Glutamatergic neuron (in vitro differentiated cells): ENCODE measurements around the gene POLDIP3. TPM values are rescaled to one million over a fixed set of nuclear protein-coding genes. Genes with fewer than 3 reads are reported as not detected.

ENCODE experiments used
- DNase-seq: peaks from one replicate; pipeline ENCODE4 v3.0.0; 2022
- H3K27ac Mint-ChIP-seq: one replicate; pipeline ENCODE4 v1.8.0; 2020; ENCODE audit warnings: mild to moderate bottlenecking, mixed read lengths, inconsistent platforms; ENCODE audit not compliant: unreplicated experiment
- H3K27me3 Mint-ChIP-seq: one replicate; pipeline ENCODE4 v1.8.0; 2020; ENCODE audit warnings: mild to moderate bottlenecking, moderate library complexity, mixed read lengths, inconsistent platforms; ENCODE audit not compliant: unreplicated experiment
- H3K36me3 Mint-ChIP-seq: one replicate; pipeline ENCODE4 v1.8.0; 2020; ENCODE audit warnings: mild to moderate bottlenecking, mixed read lengths, inconsistent platforms; ENCODE audit not compliant: unreplicated experiment
- H3K4me1 Mint-ChIP-seq: one replicate; pipeline ENCODE4 v1.8.0; 2020; ENCODE audit warnings: mild to moderate bottlenecking, low read depth, mixed read lengths, inconsistent platforms; ENCODE audit not compliant: unreplicated experiment
- H3K4me3 Mint-ChIP-seq: one replicate; pipeline ENCODE4 v1.8.0; 2020; ENCODE audit warnings: mild to moderate bottlenecking, mixed read lengths, inconsistent platforms; ENCODE audit not compliant: unreplicated experiment
- H3K9me3 Mint-ChIP-seq: one replicate; pipeline ENCODE4 v1.8.0; 2020; ENCODE audit warnings: mild to moderate bottlenecking, moderate library complexity, mixed read lengths, inconsistent platforms; ENCODE audit not compliant: unreplicated experiment
- total RNA-seq: library from RNA; stranded (reverse); fragmentation: NEBNext Ultra II Directional; extraction: Animal tissue kit (Norgen Biotek cat#: 25700); gene quantifications from one replicate; pipeline ENCODE4 v1.2.1, GENCODE V29; 2021; ENCODE audit not compliant: unreplicated experiment
- TF ChIP-seq, protein P1 (sequence below): fragments of 200-600 bp; sonication (generic); IDR thresholded peaks from one replicate; pipeline ENCODE4 v1.5.0; 2021; ENCODE audit not compliant: partially characterized antibody, unreplicated experiment

The POLDIP3 gene
- total RNA-seq, 1 donor from 2014 or later, result 52.8 TPM

DNA sequence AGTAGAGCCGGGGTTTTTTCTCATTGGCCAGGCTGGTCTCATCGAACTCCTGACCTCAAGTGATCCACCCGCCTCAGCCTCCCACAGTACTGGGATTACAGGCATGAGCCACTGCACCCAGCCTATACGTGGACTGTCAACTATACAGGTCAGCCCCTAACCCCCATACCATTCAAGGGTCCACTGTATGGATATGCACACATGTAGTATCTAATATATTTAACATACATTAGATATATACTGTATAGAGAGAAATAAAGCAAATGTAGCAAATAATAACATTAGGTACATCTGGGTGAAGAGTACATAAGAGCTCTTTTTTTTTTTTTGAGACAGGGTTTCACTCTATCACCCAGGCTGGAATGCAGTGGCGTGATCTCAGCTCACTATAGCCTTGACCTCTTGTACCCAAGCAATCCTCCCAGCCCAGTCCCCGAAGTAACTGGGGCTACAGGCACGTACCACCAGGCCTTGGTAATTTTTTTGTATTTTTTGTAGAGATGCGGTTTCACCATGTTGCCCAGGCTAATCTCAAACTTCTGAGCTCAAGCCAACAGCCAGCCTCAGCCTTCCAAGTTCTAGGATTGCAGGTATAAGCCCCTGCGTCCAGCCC is 27.2 kb upstream of the POLDIP3 start:
- H3K36me3 Mint-ChIP-seq, result no peaks in the 10 kb centered on the region
- peaks cover 2% of the 10 kb centered on the region for H3K9me3 Mint-ChIP-seq
- peaks cover 11% of the 10 kb centered on the region for H3K4me1 Mint-ChIP-seq
- TF ChIP-seq, protein P1, sequence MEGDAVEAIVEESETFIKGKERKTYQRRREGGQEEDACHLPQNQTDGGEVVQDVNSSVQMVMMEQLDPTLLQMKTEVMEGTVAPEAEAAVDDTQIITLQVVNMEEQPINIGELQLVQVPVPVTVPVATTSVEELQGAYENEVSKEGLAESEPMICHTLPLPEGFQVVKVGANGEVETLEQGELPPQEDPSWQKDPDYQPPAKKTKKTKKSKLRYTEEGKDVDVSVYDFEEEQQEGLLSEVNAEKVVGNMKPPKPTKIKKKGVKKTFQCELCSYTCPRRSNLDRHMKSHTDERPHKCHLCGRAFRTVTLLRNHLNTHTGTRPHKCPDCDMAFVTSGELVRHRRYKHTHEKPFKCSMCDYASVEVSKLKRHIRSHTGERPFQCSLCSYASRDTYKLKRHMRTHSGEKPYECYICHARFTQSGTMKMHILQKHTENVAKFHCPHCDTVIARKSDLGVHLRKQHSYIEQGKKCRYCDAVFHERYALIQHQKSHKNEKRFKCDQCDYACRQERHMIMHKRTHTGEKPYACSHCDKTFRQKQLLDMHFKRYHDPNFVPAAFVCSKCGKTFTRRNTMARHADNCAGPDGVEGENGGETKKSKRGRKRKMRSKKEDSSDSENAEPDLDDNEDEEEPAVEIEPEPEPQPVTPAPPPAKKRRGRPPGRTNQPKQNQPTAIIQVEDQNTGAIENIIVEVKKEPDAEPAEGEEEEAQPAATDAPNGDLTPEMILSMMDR, result no peak
- DNase-seq, result no peak
- no peak overlapping the region for H3K4me3 Mint-ChIP-seq
- no peak overlapping the region for H3K27ac Mint-ChIP-seq
- peaks cover 2% of the 10 kb centered on the region for H3K27me3 Mint-ChIP-seq

DNA sequence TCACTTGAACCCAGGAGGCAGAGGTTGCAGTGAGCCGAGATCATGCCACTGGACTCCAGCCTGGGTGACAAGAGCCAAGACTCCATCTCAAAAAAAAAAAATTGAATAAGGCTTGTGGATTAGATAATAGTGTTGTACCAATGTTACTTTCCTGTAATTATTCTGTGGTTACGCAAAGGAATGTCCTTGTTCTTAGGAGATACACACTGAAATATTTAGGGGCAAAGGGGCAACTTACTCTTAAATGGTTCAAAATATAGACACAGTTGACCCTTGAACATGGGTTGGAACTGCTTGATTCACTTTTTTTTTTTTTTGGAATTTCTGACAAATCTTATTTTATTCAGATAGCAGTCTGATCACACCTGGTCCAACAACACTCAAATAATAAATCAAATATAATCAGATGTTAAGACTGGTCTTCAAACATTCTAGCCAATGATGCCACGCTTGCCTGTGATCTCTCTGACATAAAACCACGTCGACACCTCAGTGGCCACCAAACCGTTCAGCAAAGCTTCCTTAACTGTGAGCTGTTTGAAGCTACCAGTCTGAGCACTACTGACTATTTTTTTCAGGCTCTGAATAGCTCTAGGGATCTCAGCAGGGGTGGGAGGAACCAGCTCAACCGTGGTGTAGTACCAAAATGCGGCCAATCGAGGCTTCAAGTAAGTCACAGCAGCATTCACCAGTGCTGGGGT is 25.0 kb upstream of the POLDIP3 start:
- Mint-ChIP-seq H3K4me1 (peaks cover 9% of the 10 kb centered on the region), H3K4me3 (no peak overlapping the region), H3K27ac (no peak overlapping the region), H3K9me3 (peaks cover 2% of the 10 kb centered on the region), H3K36me3 (no peaks in the 10 kb centered on the region), H3K27me3 (peaks cover 2% of the 10 kb centered on the region)
- TF ChIP-seq, protein P1, result no peak
- no peak for DNase-seq

DNA sequence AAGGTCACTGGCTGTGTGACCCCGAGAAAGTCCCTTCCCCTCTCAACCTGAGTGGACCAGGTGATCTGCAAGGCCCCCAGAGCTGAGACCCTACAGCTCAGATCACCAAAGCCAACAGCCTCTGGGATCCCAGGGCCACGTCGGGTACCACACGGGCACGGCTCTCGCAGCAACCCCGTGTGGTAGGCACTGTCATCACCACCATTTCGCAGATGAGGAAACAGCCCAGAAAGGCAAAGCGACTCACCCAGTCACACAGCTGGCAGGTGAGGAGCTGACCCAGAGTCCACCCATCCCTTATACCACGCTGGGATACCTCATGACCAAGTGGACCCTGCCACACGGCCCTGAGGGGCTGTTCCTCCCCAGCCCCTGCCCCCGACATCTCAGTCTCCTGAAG is 22.9 kb upstream of the POLDIP3 start:
- Mint-ChIP-seq H3K36me3 (no peaks in the 10 kb centered on the region), H3K9me3 (peaks cover 1% of the 10 kb centered on the region), H3K27ac (no peak overlapping the region), H3K4me1 (peaks cover 3% of the 10 kb centered on the region), H3K27me3 (peaks cover 4% of the 10 kb centered on the region), H3K4me3 (no peak overlapping the region)
- TF ChIP-seq, protein P1, result no peak
- no peak for DNase-seq

DNA sequence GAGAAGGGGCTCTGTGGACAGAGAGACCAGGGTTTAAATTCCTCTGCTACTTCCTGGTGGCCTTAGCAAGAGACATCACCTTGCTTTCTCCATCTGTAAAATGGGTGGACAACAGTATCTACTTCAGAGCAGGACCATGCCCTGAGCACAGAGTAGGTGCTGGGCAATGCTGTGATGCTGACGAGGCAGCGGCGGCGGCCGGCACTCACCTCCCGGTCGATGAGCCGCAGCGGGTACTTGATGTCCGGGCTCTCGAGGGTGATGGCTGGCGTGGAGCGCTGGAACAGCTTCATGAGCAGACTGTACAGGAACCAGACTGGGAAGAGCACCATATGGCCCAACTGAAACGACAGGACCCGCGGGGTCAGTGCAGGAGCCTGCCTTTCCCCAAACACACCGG is 21.8 kb upstream of the POLDIP3 start:
- no peak overlapping the region for H3K4me3 Mint-ChIP-seq
- H3K4me1 Mint-ChIP-seq, result peaks cover 3% of the 10 kb centered on the region
- DNase-seq, result no peak
- TF ChIP-seq, protein P1, result no peak
- H3K27me3 Mint-ChIP-seq, result peaks cover 4% of the 10 kb centered on the region
- H3K36me3 Mint-ChIP-seq, result peaks cover 3% of the 10 kb centered on the region
- no peak overlapping the region for H3K27ac Mint-ChIP-seq
- H3K9me3 Mint-ChIP-seq, result peaks cover 2% of the 10 kb centered on the region

DNA sequence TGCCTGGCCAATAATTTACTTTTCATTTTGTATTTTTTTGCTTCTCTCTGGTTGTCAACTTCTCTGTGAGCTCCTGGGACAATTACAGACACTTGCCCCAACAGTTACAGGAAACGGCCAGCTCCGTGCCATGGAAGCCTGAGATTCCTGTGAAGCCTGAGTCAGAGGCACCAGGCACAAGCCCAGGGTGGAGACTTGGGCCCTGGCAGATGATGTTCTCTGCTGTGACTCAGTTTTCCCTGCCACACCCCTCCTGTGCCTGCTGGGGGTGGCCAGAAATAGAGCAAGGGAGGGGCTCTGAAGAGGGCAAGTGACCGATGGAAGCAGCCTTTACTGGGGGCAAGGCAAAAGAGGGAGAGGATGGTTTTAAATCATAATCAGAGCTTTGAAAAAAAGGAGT is 20.8 kb upstream of the POLDIP3 start:
- Mint-ChIP-seq H3K27me3 (peaks cover 4% of the 10 kb centered on the region), H3K27ac (no peak overlapping the region), H3K4me1 (peaks cover 3% of the 10 kb centered on the region), H3K4me3 (no peak overlapping the region), H3K9me3 (peaks cover 3% of the 10 kb centered on the region), H3K36me3 (peaks cover 3% of the 10 kb centered on the region)
- no peak for DNase-seq
- TF ChIP-seq, protein P1, result no peak
